PC-9 (cell line): ENCODE results near the gene WSCD1. TPM values are rescaled to one million over a fixed set of nuclear protein-coding genes. Genes with fewer than 3 reads are reported as not detected.

Source experiments
- BruUV-seq: library from RNA; stranded (reverse); fragments of 400-500 nt; replicated peaks from 2 replicates; lab custom pipeline; 2021; lab: Mats Ljungman, UMichigan
- CTCF ChIA-PET: fragments of 300-600 bp; sonication (Branson Sonifier 250); formaldehyde crosslinking; loops from one replicate; lab custom pipeline; 2022; ENCODE audit warnings: antibody characterized with exemption; lab: Charles Lee
- POLR2A ChIA-PET: fragments of 300-600 bp; sonication (Branson Sonifier 250); formaldehyde crosslinking; loops from one replicate; lab custom pipeline; 2022; ENCODE audit warnings: antibody characterized with exemption; ENCODE audit not compliant: unreplicated experiment; lab: Charles Lee
- DNase-seq, 2 experiments: peaks; one replicate each; pipeline versions ENCODE4 v3.0.0 to v3.0.0-alpha.2; 2015 to 2022; ENCODE audit warnings: mixed read lengths in 1 of 2
- H2AFZ ChIP-seq: fragments of 200-600 bp; sonication (generic); 2 replicates; pipeline ENCODE4 v1.8.1; 2017; ENCODE audit warnings: antibody characterized with exemption
- H3F3A ChIP-seq: fragments of 200-600 bp; sonication (generic); 2 replicates; pipeline ENCODE4 v1.8.1; 2017; ENCODE audit warnings: antibody characterized with exemption, mild to moderate bottlenecking, low read depth; ENCODE audit not compliant: insufficient read depth
- H3K27ac ChIP-seq: fragments of 200-600 bp; sonication (generic); 2 replicates; pipeline ENCODE4 v1.6.1; 2016; ENCODE audit warnings: mixed run types
- H3K27me3 ChIP-seq: fragments of 200-600 bp; sonication (generic); 2 replicates; pipeline ENCODE4 v1.6.1; 2016; ENCODE audit warnings: low read depth, mixed run types; ENCODE audit not compliant: insufficient read depth
- H3K36me3 ChIP-seq: fragments of 200-600 bp; sonication (generic); 2 replicates; pipeline ENCODE4 v1.6.1; 2016; ENCODE audit warnings: low read depth, mixed run types
- H3K4me1 ChIP-seq: fragments of 200-600 bp; sonication (generic); replicated peaks from 2 replicates; pipeline ENCODE4 v1.6.1; 2016; ENCODE audit warnings: mixed run types; ENCODE audit not compliant: insufficient read depth
- H3K4me2 ChIP-seq: fragments of 200-600 bp; sonication (generic); 2 replicates; pipeline ENCODE4 v1.6.1; 2017; ENCODE audit warnings: mixed run types
- H3K4me3 ChIP-seq: fragments of 200-600 bp; sonication (generic); 2 replicates; pipeline ENCODE4 v1.6.1; 2016; ENCODE audit warnings: mixed run types
- H3K79me2 ChIP-seq: fragments of 200-600 bp; sonication (generic); 2 replicates; pipeline ENCODE4 v1.6.1; 2017; ENCODE audit warnings: low read depth, mixed run types
- H3K9me2 ChIP-seq: fragments of 200-600 bp; sonication (generic); 2 replicates; pipeline ENCODE4 v1.8.1; 2017; ENCODE audit warnings: mild to moderate bottlenecking; ENCODE audit not compliant: insufficient read depth
- H3K9me3 ChIP-seq: fragments of 200-600 bp; sonication (generic); 2 replicates; pipeline ENCODE4 v1.8.1; 2016; ENCODE audit warnings: low read depth; ENCODE audit not compliant: insufficient read depth
- H4K20me1 ChIP-seq: fragments of 200-600 bp; sonication (generic); 2 replicates; pipeline ENCODE4 v1.8.1; 2017; ENCODE audit not compliant: insufficient read depth
- EZH2 ChIP-seq: fragments of 200-600 bp; sonication (generic); IDR thresholded peaks from 2 replicates; pipeline ENCODE4 v1.8.0; 2017; ENCODE audit warnings: antibody characterized with exemption, low read depth
- intact Hi-C: fragments of 100-400 bp; cut with micrococcal nuclease; formaldehyde crosslinking; loops from one replicate; pipeline ENCODE4 v1.10.0; 2022; ENCODE audit not compliant: unreplicated experiment
- total RNA-seq: library from RNA; stranded (reverse); gene quantifications from 2 replicates; pipeline ENCODE4 v1.2.3, GENCODE V29; 2021
- TF ChIP-seq, protein P1 (sequence below): fragments of 200-600 bp; sonication (generic); conservative IDR thresholded peaks from 2 replicates; pipeline ENCODE4 v1.6.1; 2017; ENCODE audit warnings: mixed run types, antibody characterized with exemption, mild to moderate bottlenecking, moderate library complexity

Gene WSCD1
- total RNA-seq, 1 experiment from 2014 or later, result not detected

GRCh38 chr17:6139447-6139832 is 69.3 kb downstream of the WSCD1 start:
- Histone ChIP-seq H3K9me3 (no peaks in the 10 kb centered on the region), H3K4me1 (no peaks in the 10 kb centered on the region), H3K79me2 (no peaks in the 10 kb centered on the region), H3K27me3 (peaks cover 87% of the 10 kb centered on the region), H3F3A (no peaks in the 10 kb centered on the region), H2AFZ (no peak overlapping the region), H3K4me2 (no peak overlapping the region), H3K27ac (no peak overlapping the region), H3K36me3 (no peaks in the 10 kb centered on the region), H3K9me2 (no peaks in the 10 kb centered on the region), H4K20me1 (no peaks in the 10 kb centered on the region; the same call in none of the 2 replicates), H3K4me3 (no peak overlapping the region)
- no TSS peak for BruUV-seq
- POLR2A ChIA-PET, result no interaction called here
- DNase-seq, result no peak
- intact Hi-C loops, result no loop called here
- TF ChIP-seq EZH2, result no peak
- TF ChIP-seq, protein P1, sequence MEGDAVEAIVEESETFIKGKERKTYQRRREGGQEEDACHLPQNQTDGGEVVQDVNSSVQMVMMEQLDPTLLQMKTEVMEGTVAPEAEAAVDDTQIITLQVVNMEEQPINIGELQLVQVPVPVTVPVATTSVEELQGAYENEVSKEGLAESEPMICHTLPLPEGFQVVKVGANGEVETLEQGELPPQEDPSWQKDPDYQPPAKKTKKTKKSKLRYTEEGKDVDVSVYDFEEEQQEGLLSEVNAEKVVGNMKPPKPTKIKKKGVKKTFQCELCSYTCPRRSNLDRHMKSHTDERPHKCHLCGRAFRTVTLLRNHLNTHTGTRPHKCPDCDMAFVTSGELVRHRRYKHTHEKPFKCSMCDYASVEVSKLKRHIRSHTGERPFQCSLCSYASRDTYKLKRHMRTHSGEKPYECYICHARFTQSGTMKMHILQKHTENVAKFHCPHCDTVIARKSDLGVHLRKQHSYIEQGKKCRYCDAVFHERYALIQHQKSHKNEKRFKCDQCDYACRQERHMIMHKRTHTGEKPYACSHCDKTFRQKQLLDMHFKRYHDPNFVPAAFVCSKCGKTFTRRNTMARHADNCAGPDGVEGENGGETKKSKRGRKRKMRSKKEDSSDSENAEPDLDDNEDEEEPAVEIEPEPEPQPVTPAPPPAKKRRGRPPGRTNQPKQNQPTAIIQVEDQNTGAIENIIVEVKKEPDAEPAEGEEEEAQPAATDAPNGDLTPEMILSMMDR, result no peak
- CTCF ChIA-PET, result no interaction called here

DNA sequence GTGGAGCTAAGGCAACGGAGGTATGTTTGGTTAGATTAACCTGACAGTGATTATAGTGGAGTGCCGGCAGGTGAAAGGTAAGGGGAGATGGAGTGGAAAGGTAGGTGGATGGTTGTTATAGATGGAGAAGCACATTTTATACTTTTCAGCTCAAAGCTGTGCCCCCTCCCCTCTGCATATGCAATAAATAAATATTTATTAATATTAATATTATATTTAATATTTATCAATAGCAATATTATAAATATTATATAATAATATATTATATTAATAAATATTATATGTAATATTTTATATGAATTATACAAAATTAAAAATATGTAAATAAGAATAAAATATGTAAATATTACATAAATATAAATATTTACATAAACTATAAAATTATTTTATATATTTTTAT is 70.0 kb downstream of the WSCD1 start:
- H3K9me2 ChIP-seq, result no peaks in the 10 kb centered on the region
- no peak for DNase-seq
- H3K4me2 ChIP-seq, result no peak overlapping the region
- no peak overlapping the region for H3K27ac ChIP-seq
- no peaks in the 10 kb centered on the region for H3K36me3 ChIP-seq
- H3F3A ChIP-seq, result no peaks in the 10 kb centered on the region
- ChIA-PET POLR2A (no interaction called here), CTCF (no interaction called here)
- no peak for TF ChIP-seq EZH2
- no peak overlapping the region for H2AFZ ChIP-seq
- H3K4me3 ChIP-seq, result no peak overlapping the region
- intact Hi-C loops, result no loop called here
- no TSS peak for BruUV-seq
- no peaks in the 10 kb centered on the region for H3K9me3 ChIP-seq
- peaks cover 86% of the 10 kb centered on the region for H3K27me3 ChIP-seq
- H3K79me2 ChIP-seq, result no peaks in the 10 kb centered on the region
- no peaks in the 10 kb centered on the region for H3K4me1 ChIP-seq
- H4K20me1 ChIP-seq, result no peaks in the 10 kb centered on the region; the same call in none of the 2 replicates

DNA sequence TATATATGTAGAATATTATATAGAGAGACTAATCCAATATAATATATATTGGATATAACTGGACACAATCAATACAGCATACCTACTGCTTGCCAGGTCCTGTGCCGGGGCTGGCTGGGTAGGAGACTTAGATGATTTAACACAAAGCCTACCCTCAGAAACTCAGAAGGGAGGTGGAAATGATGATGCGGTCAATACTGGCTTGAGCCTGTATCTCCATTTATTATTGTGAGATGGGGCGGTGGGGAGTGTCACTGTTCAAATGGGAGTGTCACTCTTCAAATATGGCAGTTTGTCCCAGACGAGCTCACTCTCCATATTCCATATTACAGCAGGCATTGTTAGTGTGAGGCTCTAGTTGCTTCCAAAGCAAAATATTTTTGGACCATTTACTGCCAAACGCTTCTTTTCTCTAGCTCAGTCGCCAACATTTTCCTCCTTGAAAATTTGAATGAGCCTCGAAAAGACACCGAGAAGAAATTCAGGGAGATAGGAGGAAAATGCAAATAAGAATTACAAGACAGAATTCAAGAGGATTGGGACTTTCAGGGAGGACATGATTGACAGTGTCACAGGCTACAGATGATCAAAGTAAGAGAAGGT is 70.7 kb downstream of the WSCD1 start:
- Histone ChIP-seq H4K20me1 (no peaks in the 10 kb centered on the region; the same call in none of the 2 replicates), H3K4me3 (no peak overlapping the region), H3K36me3 (no peaks in the 10 kb centered on the region), H3K9me3 (no peaks in the 10 kb centered on the region), H3F3A (no peaks in the 10 kb centered on the region), H3K4me1 (no peaks in the 10 kb centered on the region), H3K9me2 (no peaks in the 10 kb centered on the region), H2AFZ (no peak overlapping the region), H3K27ac (no peak overlapping the region), H3K4me2 (no peak overlapping the region), H3K79me2 (no peaks in the 10 kb centered on the region), H3K27me3 (peaks cover 80% of the 10 kb centered on the region)
- intact Hi-C loops, result no loop called here
- ChIA-PET POLR2A (no interaction called here), CTCF (no interaction called here)
- BruUV-seq, result no TSS peak
- no peak for DNase-seq
- TF ChIP-seq, protein P1, result no peak
- TF ChIP-seq EZH2, result no peak

- no peaks in the 10 kb centered on the region; the same call in none of the 2 replicates for H4K20me1 ChIP-seq
- POLR2A ChIA-PET, result no interaction called here
- no peak overlapping the region for H3K4me2 ChIP-seq
- CTCF ChIA-PET, result no interaction called here
- H3K4me1 ChIP-seq, result no peaks in the 10 kb centered on the region
- no peak for DNase-seq
- intact Hi-C loops, result no loop called here
- H3K79me2 ChIP-seq, result no peaks in the 10 kb centered on the region
- no peak overlapping the region for H2AFZ ChIP-seq
- no peak overlapping the region for H3K27ac ChIP-seq
- H3K9me2 ChIP-seq, result no peaks in the 10 kb centered on the region
- no peaks in the 10 kb centered on the region for H3F3A ChIP-seq
- TF ChIP-seq, protein P1, result no peak
- H3K4me3 ChIP-seq, result no peak overlapping the region
- peaks cover 61% of the 10 kb centered on the region for H3K27me3 ChIP-seq
- BruUV-seq, result no TSS peak
- no peaks in the 10 kb centered on the region for H3K9me3 ChIP-seq
- no peaks in the 10 kb centered on the region for H3K36me3 ChIP-seq
Observed at GRCh38 chr17:6142701-6143100, 72.5 kb downstream of the WSCD1 start.
